Esophagus squamous epithelium (tissue), 4 donors: Measurements from ENCODE around the gene SLC25A4.

Source experiments
- POLR2A ChIP-seq, 4 donors: fragments of 450-650 bp; IDR thresholded peaks; one replicate each; pipeline ENCODE4 v1.6.1; 2017; ENCODE audit warnings: antibody characterized with exemption in 4 of 4, mild to moderate bottlenecking in 4 of 4, moderate library complexity in 3 of 4
- TF ChIP-seq, protein P1 (sequence below), 6 experiments: fragments of 450-650 bp in 4 of 6; fragments of 200-600 bp in 2 of 6; sonication (generic) in 2 of 6; IDR thresholded peaks; one replicate each; pipeline ENCODE4 v1.5.1; 2016 to 2019; ENCODE audit warnings: antibody characterized with exemption in 6 of 6, mild to moderate bottlenecking in 4 of 6, moderate library complexity in 4 of 6

DNA sequence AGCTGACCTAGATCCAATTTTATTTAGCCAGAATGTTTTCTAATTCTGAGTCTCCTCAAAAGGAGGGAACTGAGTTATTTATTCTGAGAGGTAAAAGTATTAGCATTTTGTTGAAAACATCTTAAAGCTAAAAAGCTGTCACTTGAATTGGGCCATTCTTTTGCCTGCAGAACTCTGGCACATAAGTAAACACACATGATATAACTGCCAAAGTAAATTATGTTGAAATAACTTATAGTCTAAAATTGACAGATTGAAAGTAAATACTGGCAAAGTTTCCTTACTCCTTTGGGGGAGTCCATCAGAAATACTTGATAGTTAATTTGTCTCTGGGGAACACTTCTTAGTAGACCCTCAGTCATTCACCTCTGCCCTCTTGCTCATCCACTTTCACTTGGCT, 38.3 kb upstream of the SLC25A4 start:
- TF ChIP-seq, protein P1, sequence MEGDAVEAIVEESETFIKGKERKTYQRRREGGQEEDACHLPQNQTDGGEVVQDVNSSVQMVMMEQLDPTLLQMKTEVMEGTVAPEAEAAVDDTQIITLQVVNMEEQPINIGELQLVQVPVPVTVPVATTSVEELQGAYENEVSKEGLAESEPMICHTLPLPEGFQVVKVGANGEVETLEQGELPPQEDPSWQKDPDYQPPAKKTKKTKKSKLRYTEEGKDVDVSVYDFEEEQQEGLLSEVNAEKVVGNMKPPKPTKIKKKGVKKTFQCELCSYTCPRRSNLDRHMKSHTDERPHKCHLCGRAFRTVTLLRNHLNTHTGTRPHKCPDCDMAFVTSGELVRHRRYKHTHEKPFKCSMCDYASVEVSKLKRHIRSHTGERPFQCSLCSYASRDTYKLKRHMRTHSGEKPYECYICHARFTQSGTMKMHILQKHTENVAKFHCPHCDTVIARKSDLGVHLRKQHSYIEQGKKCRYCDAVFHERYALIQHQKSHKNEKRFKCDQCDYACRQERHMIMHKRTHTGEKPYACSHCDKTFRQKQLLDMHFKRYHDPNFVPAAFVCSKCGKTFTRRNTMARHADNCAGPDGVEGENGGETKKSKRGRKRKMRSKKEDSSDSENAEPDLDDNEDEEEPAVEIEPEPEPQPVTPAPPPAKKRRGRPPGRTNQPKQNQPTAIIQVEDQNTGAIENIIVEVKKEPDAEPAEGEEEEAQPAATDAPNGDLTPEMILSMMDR (IDR thresholded peaks at IDR 0.05): no peak
- no peak for TF ChIP-seq POLR2A (IDR thresholded peaks at IDR 0.05)
